ENCODE data around the gene OSBPL9.
"Not testable (repeated sequence)": the region's sequence is repeated elsewhere in the genome, so short reads cannot be mapped to it uniquely, and the experiment has no call there.

Gene OSBPL9

GRCh38 chr1:51600529-51600928 lies 16.4 kb upstream of the OSBPL9 start:
- H3K36me3 Mint-ChIP-seq (ENCODE audit: low read depth): no peaks in the 10 kb centered on the region
- peaks cover 6% of the 10 kb centered on the region for H3K27me3 Mint-ChIP-seq (ENCODE audit: low read depth, poor library complexity)
- TF ChIP-seq CTCF (IDR thresholded peaks at IDR 0.05): no peak
- H3K4me3 Mint-ChIP-seq: no peak overlapping the region
- no peaks in the 10 kb centered on the region for H3K9me3 Mint-ChIP-seq
- no peaks in the 10 kb centered on the region for H3K4me1 Mint-ChIP-seq
- no peak for DNase-seq
- H3K27ac Mint-ChIP-seq: no peak overlapping the region

GRCh38 chr1:51600965-51601364 lies 15.9 kb upstream of the OSBPL9 start:
- DNase-seq: no peak

GRCh38 chr1:51605961-51606723 lies 10.8 kb upstream of the OSBPL9 start:
- Mint-ChIP-seq H3K27ac (no peak overlapping the region), H3K9me3 (no peaks in the 10 kb centered on the region), H3K36me3 (ENCODE audit: low read depth) (no peaks in the 10 kb centered on the region), H3K4me3 (no peak overlapping the region), H3K27me3 (ENCODE audit: low read depth, poor library complexity) (peaks cover 10% of the 10 kb centered on the region), H3K4me1 (no peaks in the 10 kb centered on the region)
- TF ChIP-seq CTCF (IDR thresholded peaks at IDR 0.05): no peak
- no peak for DNase-seq

More at GRCh38 chr1:51600965-51601364, 15.9 kb upstream of the OSBPL9 start:
- Mint-ChIP-seq H3K27me3 (ENCODE audit: low read depth, poor library complexity) (peaks cover 6% of the 10 kb centered on the region), H3K4me1 (no peaks in the 10 kb centered on the region), H3K27ac (no peak overlapping the region), H3K4me3 (no peak overlapping the region), H3K9me3 (no peaks in the 10 kb centered on the region), H3K36me3 (ENCODE audit: low read depth) (no peaks in the 10 kb centered on the region)
- no peak for TF ChIP-seq CTCF (IDR thresholded peaks at IDR 0.05)

GRCh38 chr1:51607681-51608095 lies 9.2 kb upstream of the OSBPL9 start:
- H3K4me1 Mint-ChIP-seq: no peaks in the 10 kb centered on the region
- peaks cover 22% of the 10 kb centered on the region for H3K27me3 Mint-ChIP-seq (ENCODE audit: low read depth, poor library complexity)
- no peaks in the 10 kb centered on the region for H3K9me3 Mint-ChIP-seq
- H3K27ac Mint-ChIP-seq: no peak overlapping the region
- no peak for DNase-seq
- H3K36me3 Mint-ChIP-seq (ENCODE audit: low read depth): no peaks in the 10 kb centered on the region
- H3K4me3 Mint-ChIP-seq: no peak overlapping the region
- TF ChIP-seq CTCF (IDR thresholded peaks at IDR 0.05): no peak

- not testable (repeated sequence) for H3K4me3 Mint-ChIP-seq; DNase-seq; H3K36me3 Mint-ChIP-seq (ENCODE audit: low read depth); H3K4me1 Mint-ChIP-seq; H3K9me3 Mint-ChIP-seq; H3K27ac Mint-ChIP-seq
- H3K27me3 Mint-ChIP-seq (ENCODE audit: low read depth, poor library complexity): peaks cover 25% of the 10 kb centered on the region
These were observed 6.8 kb upstream of the OSBPL9 start for GRCh38 chr1:51610104-51610503.

GRCh38 chr1:51610637-51611036 lies 6.3 kb upstream of the OSBPL9 start:
- DNase-seq: no peak
- H3K4me1 Mint-ChIP-seq: no peaks in the 10 kb centered on the region
- peaks cover 25% of the 10 kb centered on the region for H3K27me3 Mint-ChIP-seq (ENCODE audit: low read depth, poor library complexity)
- no peak for TF ChIP-seq CTCF (IDR thresholded peaks at IDR 0.05)
- no peak overlapping the region for H3K4me3 Mint-ChIP-seq
- H3K36me3 Mint-ChIP-seq (ENCODE audit: low read depth): no peaks in the 10 kb centered on the region
- no peaks in the 10 kb centered on the region for H3K9me3 Mint-ChIP-seq
- no peak overlapping the region for H3K27ac Mint-ChIP-seq
